ENCODE measurements around the gene IQGAP2.

Gene IQGAP2

GRCh38 chr5:76692274-76692540, 289.1 kb downstream of the IQGAP2 start:
- Histone ChIP-seq H2AFZ (ENCODE audit: low read length) (no peak overlapping the region), H3K36me3 (ENCODE audit: insufficient read depth, low read length) (peaks cover 37% of the 10 kb centered on the region), H3K4me1 (ENCODE audit: insufficient read depth, low read length, poor library complexity, severe bottlenecking) (peaks cover 42% of the 10 kb centered on the region), H4K20me1 (ENCODE audit: insufficient read depth, low read length, poor library complexity, severe bottlenecking) (no peaks in the 10 kb centered on the region), H3K79me2 (ENCODE audit: insufficient read depth, low read length) (no peaks in the 10 kb centered on the region), H3K9me3 (ENCODE audit: insufficient read depth, low read depth, low read length) (no peaks in the 10 kb centered on the region), H3F3A (ENCODE audit: low read depth) (no peaks in the 10 kb centered on the region), H3K9ac (ENCODE audit: low read depth, low read length, poor library complexity, severe bottlenecking) (no peak overlapping the region), H3K9me2 (replicated peaks; ENCODE audit: low read depth, low read length) (no peaks in the 10 kb centered on the region), H3K27me3 (ENCODE audit: insufficient read depth, low read length, poor library complexity, severe bottlenecking) (no peaks in the 10 kb centered on the region), H3K4me3 (ENCODE audit: low read length, poor library complexity, severe bottlenecking) (no peak overlapping the region), H3K4me2 (ENCODE audit: low read depth, low read length, poor library complexity, severe bottlenecking) (no peak overlapping the region)
- TF ChIP-seq CTCF (conservative IDR thresholded peaks at IDR 0.05; ENCODE audit: low read length), result no peak

GRCh38 chr5:76692651-76693050, 289.6 kb downstream of the IQGAP2 start:
- Histone ChIP-seq H3K27me3 (ENCODE audit: insufficient read depth, low read length, poor library complexity, severe bottlenecking) (no peaks in the 10 kb centered on the region), H3K36me3 (ENCODE audit: insufficient read depth, low read length) (peaks cover 38% of the 10 kb centered on the region), H3K9me3 (ENCODE audit: insufficient read depth, low read depth, low read length) (no peaks in the 10 kb centered on the region), H3K9me2 (replicated peaks; ENCODE audit: low read depth, low read length) (no peaks in the 10 kb centered on the region), H3K4me1 (ENCODE audit: insufficient read depth, low read length, poor library complexity, severe bottlenecking) (peaks cover 41% of the 10 kb centered on the region), H3K79me2 (ENCODE audit: insufficient read depth, low read length) (no peaks in the 10 kb centered on the region), H3F3A (ENCODE audit: low read depth) (no peaks in the 10 kb centered on the region), H3K4me2 (ENCODE audit: low read depth, low read length, poor library complexity, severe bottlenecking) (no peak overlapping the region), H3K4me3 (ENCODE audit: low read length, poor library complexity, severe bottlenecking) (no peak overlapping the region), H4K20me1 (ENCODE audit: insufficient read depth, low read length, poor library complexity, severe bottlenecking) (no peaks in the 10 kb centered on the region), H2AFZ (ENCODE audit: low read length) (no peak overlapping the region), H3K9ac (ENCODE audit: low read depth, low read length, poor library complexity, severe bottlenecking) (no peak overlapping the region)
- TF ChIP-seq EZH2phosphoT487 (IDR thresholded peaks at IDR 0.05; ENCODE audit: borderline replicate concordance) (no peak), CTCF (conservative IDR thresholded peaks at IDR 0.05; ENCODE audit: low read length) (no peak)

GRCh38 chr5:76693141-76693540, 290.1 kb downstream of the IQGAP2 start:
- no peak for TF ChIP-seq EZH2phosphoT487 (IDR thresholded peaks at IDR 0.05; ENCODE audit: borderline replicate concordance)
- TF ChIP-seq CTCF (conservative IDR thresholded peaks at IDR 0.05; ENCODE audit: low read length), result no peak
- Histone ChIP-seq H3K36me3 (ENCODE audit: insufficient read depth, low read length) (peaks cover 43% of the 10 kb centered on the region), H3K9me3 (ENCODE audit: insufficient read depth, low read depth, low read length) (no peaks in the 10 kb centered on the region), H3F3A (ENCODE audit: low read depth) (no peaks in the 10 kb centered on the region), H3K27me3 (ENCODE audit: insufficient read depth, low read length, poor library complexity, severe bottlenecking) (no peaks in the 10 kb centered on the region), H2AFZ (ENCODE audit: low read length) (no peak overlapping the region), H3K9me2 (replicated peaks; ENCODE audit: low read depth, low read length) (no peaks in the 10 kb centered on the region), H3K79me2 (ENCODE audit: insufficient read depth, low read length) (no peaks in the 10 kb centered on the region), H3K4me3 (ENCODE audit: low read length, poor library complexity, severe bottlenecking) (no peak overlapping the region), H4K20me1 (ENCODE audit: insufficient read depth, low read length, poor library complexity, severe bottlenecking) (no peaks in the 10 kb centered on the region), H3K9ac (ENCODE audit: low read depth, low read length, poor library complexity, severe bottlenecking) (no peak overlapping the region), H3K4me2 (ENCODE audit: low read depth, low read length, poor library complexity, severe bottlenecking) (no peak overlapping the region), H3K4me1 (ENCODE audit: insufficient read depth, low read length, poor library complexity, severe bottlenecking) (peaks cover 37% of the 10 kb centered on the region)
